GM12872 (cell line): ENCODE measurements around the gene EPSTI1.

Experiments
- TF ChIP-seq, protein P1 (sequence below): IDR thresholded peaks from 3 replicates; pipeline ENCODE4 v1.5.1; 2011; ENCODE audit warnings: low read depth, mild to moderate bottlenecking, low read length, moderate library complexity; ENCODE audit not compliant: insufficient read depth

EPSTI1 gene

GRCh38 chr13:42874221-42874620 is 117.8 kb downstream of the EPSTI1 start:
- TF ChIP-seq, protein P1, sequence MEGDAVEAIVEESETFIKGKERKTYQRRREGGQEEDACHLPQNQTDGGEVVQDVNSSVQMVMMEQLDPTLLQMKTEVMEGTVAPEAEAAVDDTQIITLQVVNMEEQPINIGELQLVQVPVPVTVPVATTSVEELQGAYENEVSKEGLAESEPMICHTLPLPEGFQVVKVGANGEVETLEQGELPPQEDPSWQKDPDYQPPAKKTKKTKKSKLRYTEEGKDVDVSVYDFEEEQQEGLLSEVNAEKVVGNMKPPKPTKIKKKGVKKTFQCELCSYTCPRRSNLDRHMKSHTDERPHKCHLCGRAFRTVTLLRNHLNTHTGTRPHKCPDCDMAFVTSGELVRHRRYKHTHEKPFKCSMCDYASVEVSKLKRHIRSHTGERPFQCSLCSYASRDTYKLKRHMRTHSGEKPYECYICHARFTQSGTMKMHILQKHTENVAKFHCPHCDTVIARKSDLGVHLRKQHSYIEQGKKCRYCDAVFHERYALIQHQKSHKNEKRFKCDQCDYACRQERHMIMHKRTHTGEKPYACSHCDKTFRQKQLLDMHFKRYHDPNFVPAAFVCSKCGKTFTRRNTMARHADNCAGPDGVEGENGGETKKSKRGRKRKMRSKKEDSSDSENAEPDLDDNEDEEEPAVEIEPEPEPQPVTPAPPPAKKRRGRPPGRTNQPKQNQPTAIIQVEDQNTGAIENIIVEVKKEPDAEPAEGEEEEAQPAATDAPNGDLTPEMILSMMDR = no peak

DNA sequence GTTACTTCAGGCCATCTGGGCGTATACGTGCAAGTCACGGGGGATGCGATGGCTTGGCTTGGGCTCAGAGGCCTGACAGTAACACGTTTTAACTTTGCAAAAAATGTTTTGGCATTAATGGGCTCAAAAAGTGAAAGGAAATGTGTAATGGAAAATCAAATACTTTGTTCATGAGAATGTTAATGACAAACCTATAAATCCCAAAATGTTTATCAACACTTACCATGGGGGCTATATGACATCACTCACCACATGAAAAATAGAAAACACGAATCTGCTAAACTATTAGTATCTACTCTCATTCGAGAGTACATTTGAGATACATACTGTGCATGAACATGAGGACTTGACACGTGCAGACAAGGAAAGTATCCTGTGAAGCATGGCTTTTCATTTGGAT is 119.0 kb downstream of the EPSTI1 start:
- TF ChIP-seq, protein P1 = no peak

DNA sequence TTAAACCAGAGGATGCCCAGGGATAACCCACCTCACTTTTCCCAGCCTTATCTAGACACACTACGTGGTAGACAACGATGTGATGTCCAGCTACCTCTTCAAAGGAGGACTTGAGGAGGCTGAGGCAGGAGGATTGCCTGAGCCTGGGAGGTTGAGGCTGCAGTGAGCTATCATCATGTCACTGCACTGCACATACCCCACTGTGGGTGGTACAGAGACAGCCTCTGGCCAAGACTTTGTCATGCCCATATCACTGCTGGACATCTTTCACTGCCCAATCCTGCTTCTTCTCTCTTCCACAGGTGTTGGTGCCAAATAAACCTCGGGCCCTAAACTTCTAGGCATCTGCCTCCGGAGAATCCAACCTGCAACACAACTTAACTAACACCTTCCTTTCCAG is 124.8 kb downstream of the EPSTI1 start:
- TF ChIP-seq, protein P1 = no peak

DNA sequence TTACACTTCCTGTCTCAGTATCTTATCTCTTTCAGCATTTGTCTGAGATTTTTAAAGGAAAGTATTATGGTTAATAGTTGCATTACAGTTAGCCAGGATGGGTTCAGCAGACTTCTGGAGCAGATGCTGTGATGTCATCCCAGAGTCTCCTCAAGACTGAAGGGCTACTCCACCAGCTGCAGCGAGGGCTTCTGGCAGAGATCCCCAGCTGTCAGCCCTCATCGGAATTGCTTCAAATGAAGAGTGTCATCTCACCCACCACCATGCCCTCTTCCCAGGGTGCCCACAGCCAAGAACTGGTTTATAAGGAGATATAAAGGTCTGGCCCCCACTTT is 126.3 kb downstream of the EPSTI1 start:
- TF ChIP-seq, protein P1 = no peak

DNA sequence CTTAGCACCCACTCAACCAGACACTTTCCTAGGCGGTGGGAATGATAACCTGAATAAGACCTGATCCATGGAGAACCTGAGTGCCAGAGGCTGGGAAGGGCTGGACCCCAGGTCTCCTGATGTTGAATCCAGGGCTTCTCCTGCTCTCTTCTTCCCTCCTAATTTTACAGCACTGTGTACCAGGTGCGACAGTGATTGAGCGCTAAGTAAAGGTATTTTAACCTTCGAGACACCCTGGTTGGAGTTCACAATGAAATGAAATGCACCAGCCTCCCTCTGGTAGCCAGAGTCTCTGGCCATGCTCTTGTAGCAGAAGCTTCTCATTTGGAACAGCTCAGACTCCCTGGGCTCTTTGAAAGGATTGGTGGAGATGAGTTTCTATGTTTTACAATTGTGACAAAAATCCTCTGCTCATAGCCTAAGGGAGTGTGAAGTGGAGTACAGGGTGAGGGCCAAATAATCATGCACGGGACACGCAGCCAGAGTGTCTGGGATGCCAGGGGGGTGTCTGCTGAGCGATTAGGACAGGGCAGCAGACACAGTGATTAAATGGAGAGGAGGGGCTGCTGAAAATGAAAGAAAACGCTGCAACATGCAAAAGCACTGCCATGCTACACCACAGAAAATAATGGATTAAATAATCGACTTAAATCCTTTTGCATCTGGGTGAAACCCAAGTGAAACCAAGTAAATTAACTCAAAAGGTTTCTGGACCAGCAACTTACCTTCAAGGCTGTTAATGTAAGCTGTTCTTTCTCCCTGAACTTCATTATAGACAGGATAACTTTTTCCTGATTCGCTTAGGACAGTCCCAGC is 126.9 kb downstream of the EPSTI1 start:
- TF ChIP-seq, protein P1 = no peak

- TF ChIP-seq, protein P1 = no peak
Measured at GRCh38 chr13:42860485-42860884, 131.6 kb downstream of the EPSTI1 start.

DNA sequence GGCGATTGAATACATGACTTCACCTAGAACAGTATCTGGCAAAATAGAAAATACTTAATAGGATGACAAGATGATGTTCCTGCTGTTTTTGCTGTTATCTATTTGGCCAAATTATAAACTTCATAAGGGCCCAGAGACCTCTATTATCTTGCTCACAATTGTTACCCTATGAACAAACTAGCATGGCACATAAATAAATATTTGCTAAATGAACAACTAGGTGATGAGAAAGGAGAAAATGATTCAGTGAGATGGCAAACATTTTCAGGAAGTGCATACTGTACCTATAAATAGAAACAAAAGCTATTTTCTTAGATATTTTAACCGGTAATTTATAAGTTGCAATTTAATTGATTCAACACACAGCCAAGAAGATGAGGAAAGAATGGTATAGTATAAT is 132.3 kb downstream of the EPSTI1 start:
- TF ChIP-seq, protein P1 = no peak
